Prostate gland (tissue), 2 donors: Measurements from ENCODE around the gene HPS4.

Experiments used
- CTCF ChIP-seq, 4 experiments: fragments of 200-600 bp in 2 of 4; fragments of 450-650 bp in 2 of 4; sonication (generic) in 2 of 4; IDR thresholded peaks; 1 replicate in 3 of 4; 2 replicates in 1 of 4; pipeline ENCODE4 v1.5.1; 2016 to 2019; ENCODE audit warnings: antibody characterized with exemption in 4 of 4, mild to moderate bottlenecking in 2 of 4, moderate library complexity in 2 of 4
- POLR2A ChIP-seq: fragments of 450-650 bp; IDR thresholded peaks from one replicate; pipeline ENCODE4 v1.6.1; 2016; ENCODE audit warnings: antibody characterized with exemption, mild to moderate bottlenecking

- TF ChIP-seq CTCF (IDR thresholded peaks at IDR 0.05) (no peak), POLR2A (no peak)
Observed at GRCh38 chr22:26489447-26490036, 6.0 kb upstream of the HPS4 start.
